GM18909 (cell line): ENCODE measurements around the gene SLC35F3.
"Not testable (repeated sequence)": the region's sequence is repeated elsewhere in the genome, so short reads cannot be mapped to it uniquely, and the experiment has no call there.

Experiments
- ATAC-seq: cut with Tn5 transposase; IDR thresholded peaks from one replicate; pipeline ENCODE4 v1.9.1; 2021; ENCODE audit warnings: mild to moderate bottlenecking; ENCODE audit not compliant: unreplicated experiment, poor library complexity

SLC35F3 gene

GRCh38 chr1:234327577-234328164 lies 423.2 kb downstream of the SLC35F3 start:
- no peak for ATAC-seq

DNA sequence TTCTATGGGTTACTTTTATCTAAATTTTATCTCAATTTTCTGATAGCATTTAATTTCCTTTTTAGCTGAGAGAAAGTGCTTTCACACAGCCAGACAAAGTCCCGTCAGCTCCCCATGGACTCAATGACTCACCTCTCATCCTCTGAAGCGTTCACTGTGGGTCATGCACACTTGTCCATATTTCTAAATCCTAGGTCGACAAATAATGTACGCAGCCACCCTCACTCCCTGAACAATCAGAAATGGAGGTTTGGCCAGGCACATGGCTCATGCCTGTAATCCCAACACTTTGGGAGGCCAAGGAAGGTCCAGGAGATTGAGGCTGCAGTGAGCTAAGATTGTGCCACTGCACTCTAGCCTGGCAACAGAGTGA lies 426.4 kb downstream of the SLC35F3 start:
- ATAC-seq, result no peak

- no peak for ATAC-seq
Observed at GRCh38 chr1:234331507-234331906, 427.0 kb downstream of the SLC35F3 start.

DNA sequence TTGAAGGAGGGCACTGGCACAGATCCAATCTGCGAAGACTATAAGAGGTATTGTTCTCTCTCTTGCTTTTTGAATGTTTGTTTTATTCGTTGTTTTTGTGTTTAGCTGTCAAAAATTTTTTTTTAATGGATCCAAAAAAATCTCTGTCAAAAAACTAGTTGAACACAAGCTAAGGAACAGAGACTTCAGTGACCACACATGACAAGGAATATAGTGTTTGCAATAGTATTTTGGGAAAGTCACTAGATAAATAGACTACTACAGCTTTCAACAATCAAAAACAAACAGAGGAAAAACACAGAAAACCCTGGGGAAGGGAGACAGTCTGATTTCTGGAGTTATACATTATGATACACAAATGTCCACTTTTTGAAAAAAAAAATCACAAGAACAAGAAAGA lies 431.9 kb downstream of the SLC35F3 start:
- no peak for ATAC-seq

DNA sequence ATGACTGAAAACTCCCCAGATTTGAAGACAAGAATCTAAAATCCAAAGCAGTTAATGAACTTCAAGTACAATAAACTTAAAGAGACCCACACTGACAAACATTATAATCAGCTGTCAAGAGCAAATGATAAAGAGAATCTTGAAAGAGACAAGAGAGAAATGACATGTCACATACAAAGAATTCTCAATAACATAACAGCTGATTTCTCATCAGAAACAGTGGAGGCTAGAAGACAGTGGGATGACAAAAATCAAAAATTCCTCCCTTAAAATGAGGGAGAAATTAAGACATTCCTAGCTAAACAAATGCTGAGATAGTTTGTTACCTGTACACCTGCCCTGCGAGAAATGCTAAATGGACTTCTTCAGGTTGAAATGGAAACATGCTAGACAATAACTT lies 432.8 kb downstream of the SLC35F3 start:
- ATAC-seq, result no peak

DNA sequence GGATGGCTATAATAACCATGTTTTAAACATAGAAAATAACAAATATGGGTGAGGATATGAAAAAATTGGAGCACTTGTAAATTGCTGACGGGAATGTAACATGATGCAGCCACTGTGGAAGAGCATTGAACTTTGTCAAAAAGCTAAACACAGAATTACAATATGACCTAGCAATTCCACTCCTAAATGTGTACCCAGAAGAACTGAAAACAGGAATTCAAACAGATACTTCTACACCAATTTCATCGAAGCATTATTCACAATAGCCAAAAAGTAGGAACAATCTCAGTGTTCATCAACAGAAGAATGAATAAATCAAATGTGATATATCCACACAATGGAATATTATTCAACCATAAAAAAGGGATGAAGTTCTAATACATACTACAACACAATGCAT lies 436.1 kb downstream of the SLC35F3 start:
- no peak for ATAC-seq

GRCh38 chr1:234342774-234343173 lies 438.3 kb downstream of the SLC35F3 start:
- ATAC-seq, result no peak

DNA sequence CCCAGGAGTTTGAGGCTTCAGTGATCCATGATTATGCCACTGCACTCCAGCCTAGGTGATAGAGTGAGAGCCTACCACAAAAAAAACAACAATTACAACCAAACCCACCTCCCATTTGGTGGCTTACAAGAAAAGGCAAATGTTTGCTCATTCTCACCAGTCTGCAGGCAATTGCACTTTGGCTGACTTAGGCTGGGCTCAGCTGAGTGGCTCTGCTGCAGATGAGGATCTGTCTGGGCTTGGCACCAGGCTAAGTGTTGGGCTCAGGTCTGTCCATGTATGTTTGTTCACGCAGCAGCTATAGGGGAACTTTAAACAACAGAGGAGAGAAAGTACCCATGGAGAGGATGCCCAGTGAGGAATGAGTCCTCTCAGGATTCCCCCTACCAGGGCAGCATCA lies 440.8 kb downstream of the SLC35F3 start:
- ATAC-seq, result no peak

- ATAC-seq, result no peak
Observed at GRCh38 chr1:234348964-234349363, 444.5 kb downstream of the SLC35F3 start.

- no peak for ATAC-seq
Observed at GRCh38 chr1:234355782-234356510, 451.5 kb downstream of the SLC35F3 start.

GRCh38 chr1:234356615-234357269 lies 452.3 kb downstream of the SLC35F3 start:
- ATAC-seq, result not testable (repeated sequence)

DNA sequence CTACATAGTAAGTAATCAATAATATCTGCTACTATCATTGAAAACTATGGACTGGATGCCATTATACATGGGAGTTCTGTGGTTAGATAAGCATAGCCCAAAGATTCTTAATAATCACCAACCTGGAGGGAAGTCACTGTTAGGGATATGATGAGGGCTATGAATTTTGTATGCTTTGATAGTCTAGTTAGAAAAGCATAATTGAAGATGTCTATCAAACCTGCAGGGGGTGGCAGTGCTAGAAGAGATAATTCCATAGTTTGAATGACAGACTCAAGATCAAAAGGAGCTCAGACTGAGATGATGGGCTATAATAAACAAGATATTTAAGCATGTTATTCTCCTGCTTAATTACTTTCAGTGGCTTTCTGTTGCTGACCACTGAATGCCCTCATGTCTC lies 453.4 kb downstream of the SLC35F3 start:
- no peak for ATAC-seq

GRCh38 chr1:234361102-234361603 lies 456.7 kb downstream of the SLC35F3 start:
- ATAC-seq, result no peak

- no peak for ATAC-seq
Observed at GRCh38 chr1:234362558-234362957, 458.1 kb downstream of the SLC35F3 start.

GRCh38 chr1:234368320-234369032 lies 464.0 kb downstream of the SLC35F3 start:
- no peak for ATAC-seq

- no peak for ATAC-seq
Observed at GRCh38 chr1:234369033-234369430, 464.6 kb downstream of the SLC35F3 start.

DNA sequence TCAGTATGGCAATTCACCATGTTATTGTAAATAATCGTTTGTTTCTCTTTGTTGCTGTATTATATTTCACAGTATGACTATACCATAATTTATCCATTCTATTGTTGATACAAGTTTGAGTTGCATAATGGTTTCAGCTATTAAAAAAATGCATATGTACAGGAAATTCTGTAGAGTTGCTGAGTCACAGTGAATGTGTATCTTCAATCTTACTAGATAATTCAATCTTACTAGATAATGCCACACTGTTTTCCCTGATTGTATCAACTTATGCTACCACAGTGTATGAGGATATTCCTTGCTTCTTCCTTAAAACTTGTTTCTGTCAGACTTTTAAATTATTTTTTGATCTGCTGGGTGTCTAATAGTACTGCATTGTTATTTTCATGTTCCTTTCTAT lies 465.3 kb downstream of the SLC35F3 start:
- ATAC-seq, result no peak

- ATAC-seq, result no peak
Observed at GRCh38 chr1:234371414-234371813, 466.9 kb downstream of the SLC35F3 start.

GRCh38 chr1:234372011-234372757 lies 467.7 kb downstream of the SLC35F3 start:
- no peak for ATAC-seq
